Mucosa of descending colon (tissue), 3 donors: Measurements from ENCODE around the gene ZER1. TPM values are rescaled to one million over a fixed set of nuclear protein-coding genes. Genes with fewer than 3 reads are reported as not detected.

ENCODE experiments used
- ATAC-seq: fragments of 200-7000 bp; cut with Tn5 transposase; one replicate; pipeline ENCODE4 v1.9.1; 2020; ENCODE audit warnings: mild to moderate bottlenecking, moderate library complexity
- DNase-seq, 3 donors: peaks; one replicate each; pipeline ENCODE4 v3.0.0-alpha.2; 2020
- H3K36me3 ChIP-seq: fragments of 200-600 bp; one replicate; pipeline ENCODE4 v1.8.0; 2021; ENCODE audit warnings: low read depth, mild to moderate bottlenecking
- H3K4me1 ChIP-seq: fragments of 200-600 bp; one replicate; pipeline ENCODE4 v1.8.0; 2021; ENCODE audit warnings: low read depth, mild to moderate bottlenecking
- H3K4me3 ChIP-seq: fragments of 200-600 bp; one replicate; pipeline ENCODE4 v1.8.0; 2021; ENCODE audit warnings: mild to moderate bottlenecking
- H3K9me3 ChIP-seq: fragments of 200-600 bp; one replicate; pipeline ENCODE4 v1.8.0; 2021; ENCODE audit warnings: mild to moderate bottlenecking
- intact Hi-C, 2 donors: fragments of 100-400 bp; cut with DNase I in 1 of 2; cut with micrococcal nuclease in 1 of 2; formaldehyde crosslinking; loops; one replicate each; pipeline versions ENCODE4 v1.11.0 to v1.11.1; 2022; cut with DNase I, micrococcal nuclease
- total RNA-seq, 3 donors: library from RNA; stranded (reverse); fragmentation: NEBNext Ultra II Directional in 2 of 3; extraction: Animal tissue kit (Norgen Biotek cat#: 25700) in 2 of 3; gene quantifications; one replicate each; pipeline versions ENCODE4 v1.2.1 to v1.2.4, GENCODE V29; 2021 to 2023
- TF ChIP-seq, protein P1 (sequence below): fragments of 200-600 bp; IDR thresholded peaks from one replicate; pipeline ENCODE4 v1.8.0; 2022; ENCODE audit warnings: antibody characterized with exemption, mild to moderate bottlenecking
- donor health status: DM: no; HTN: no; CAD: no; lungs with moderate emphysema.
- donor health status: DM: no; HTN: no; CAD: no.
- donor health status: DM: no; HTN: yes; CAD: no.

ZER1 gene
- total RNA-seq, 3 donors from 2014 or later: 54.7 to 71.3 (median 68.8) TPM

GRCh38 chr9:128718047-128718446 is 53.7 kb downstream of the ZER1 start:
- Histone ChIP-seq H3K36me3 (no peaks in the 10 kb centered on the region), H3K9me3 (no peaks in the 10 kb centered on the region), H3K4me3 (no peak overlapping the region), H3K4me1 (peaks cover 7% of the 10 kb centered on the region)
- intact Hi-C loops: no loop called here
- TF ChIP-seq, protein P1, sequence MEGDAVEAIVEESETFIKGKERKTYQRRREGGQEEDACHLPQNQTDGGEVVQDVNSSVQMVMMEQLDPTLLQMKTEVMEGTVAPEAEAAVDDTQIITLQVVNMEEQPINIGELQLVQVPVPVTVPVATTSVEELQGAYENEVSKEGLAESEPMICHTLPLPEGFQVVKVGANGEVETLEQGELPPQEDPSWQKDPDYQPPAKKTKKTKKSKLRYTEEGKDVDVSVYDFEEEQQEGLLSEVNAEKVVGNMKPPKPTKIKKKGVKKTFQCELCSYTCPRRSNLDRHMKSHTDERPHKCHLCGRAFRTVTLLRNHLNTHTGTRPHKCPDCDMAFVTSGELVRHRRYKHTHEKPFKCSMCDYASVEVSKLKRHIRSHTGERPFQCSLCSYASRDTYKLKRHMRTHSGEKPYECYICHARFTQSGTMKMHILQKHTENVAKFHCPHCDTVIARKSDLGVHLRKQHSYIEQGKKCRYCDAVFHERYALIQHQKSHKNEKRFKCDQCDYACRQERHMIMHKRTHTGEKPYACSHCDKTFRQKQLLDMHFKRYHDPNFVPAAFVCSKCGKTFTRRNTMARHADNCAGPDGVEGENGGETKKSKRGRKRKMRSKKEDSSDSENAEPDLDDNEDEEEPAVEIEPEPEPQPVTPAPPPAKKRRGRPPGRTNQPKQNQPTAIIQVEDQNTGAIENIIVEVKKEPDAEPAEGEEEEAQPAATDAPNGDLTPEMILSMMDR: no peak
- DNase-seq: peak in 1 of 3 donors; percentile 26
- ATAC-seq: no peak

DNA sequence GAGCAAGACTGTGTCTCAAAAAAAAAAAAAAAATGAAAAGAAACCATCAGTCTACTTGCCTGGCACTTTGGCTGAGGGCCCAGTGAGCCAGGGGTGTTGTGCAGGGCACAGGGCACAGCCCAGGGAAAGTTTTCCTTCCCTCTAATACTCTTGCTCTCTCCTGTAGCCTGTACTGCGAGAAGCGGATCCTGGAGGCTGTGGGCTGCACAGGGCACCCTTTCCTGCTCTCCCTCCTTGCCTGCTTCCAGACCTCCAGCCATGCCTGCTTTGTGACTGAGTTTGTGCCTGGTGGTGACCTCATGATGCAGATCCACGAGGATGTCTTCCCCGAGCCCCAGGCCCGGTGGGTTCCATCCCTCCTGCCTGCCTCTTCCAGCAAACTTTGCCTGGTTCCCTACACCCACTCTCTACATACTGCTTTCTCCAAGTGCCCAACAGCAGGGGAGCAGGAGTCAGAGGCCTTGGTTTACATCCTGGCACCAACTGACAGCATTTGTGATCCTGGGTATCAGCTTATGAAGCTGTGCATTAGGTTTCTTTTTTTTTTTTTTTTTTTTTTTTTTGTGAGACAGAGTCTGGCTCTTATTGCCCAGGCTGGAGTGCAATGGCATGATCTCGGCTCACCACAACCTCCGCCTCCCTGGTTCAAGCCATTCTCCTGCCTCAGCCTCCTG is 55.0 kb downstream of the ZER1 start:
- Histone ChIP-seq H3K4me1 (peaks cover 7% of the 10 kb centered on the region), H3K36me3 (no peaks in the 10 kb centered on the region), H3K9me3 (no peaks in the 10 kb centered on the region), H3K4me3 (no peak overlapping the region)
- intact Hi-C loops: no loop called here
- TF ChIP-seq, protein P1: no peak
- peak in 2 of 3 donors; percentile 47 to 53 for DNase-seq
- ATAC-seq: no peak

DNA sequence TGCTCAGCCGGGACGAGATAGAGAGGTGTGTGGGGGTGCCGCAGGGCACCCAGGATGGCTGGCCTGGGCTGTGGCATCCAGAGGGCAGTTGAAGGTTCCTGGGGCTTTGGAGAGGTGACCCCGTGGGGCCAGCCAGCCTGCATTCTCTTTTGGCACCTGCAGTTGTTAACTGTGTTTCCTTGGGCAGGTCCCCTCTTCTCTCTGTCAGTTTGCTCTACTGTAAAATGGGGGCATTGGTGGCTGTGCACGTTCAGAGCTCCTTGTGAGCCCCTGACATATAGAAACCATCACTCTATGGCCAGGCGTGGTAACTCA is 56.3 kb downstream of the ZER1 start:
- H3K4me1 ChIP-seq: peaks cover 7% of the 10 kb centered on the region
- TF ChIP-seq, protein P1: no peak
- DNase-seq (peak in 1 of 3 donors; percentile 16), ATAC-seq (no peak)
- H3K9me3 ChIP-seq: no peaks in the 10 kb centered on the region
- intact Hi-C loops: no loop called here
- no peak overlapping the region for H3K4me3 ChIP-seq
- H3K36me3 ChIP-seq: no peaks in the 10 kb centered on the region

DNA sequence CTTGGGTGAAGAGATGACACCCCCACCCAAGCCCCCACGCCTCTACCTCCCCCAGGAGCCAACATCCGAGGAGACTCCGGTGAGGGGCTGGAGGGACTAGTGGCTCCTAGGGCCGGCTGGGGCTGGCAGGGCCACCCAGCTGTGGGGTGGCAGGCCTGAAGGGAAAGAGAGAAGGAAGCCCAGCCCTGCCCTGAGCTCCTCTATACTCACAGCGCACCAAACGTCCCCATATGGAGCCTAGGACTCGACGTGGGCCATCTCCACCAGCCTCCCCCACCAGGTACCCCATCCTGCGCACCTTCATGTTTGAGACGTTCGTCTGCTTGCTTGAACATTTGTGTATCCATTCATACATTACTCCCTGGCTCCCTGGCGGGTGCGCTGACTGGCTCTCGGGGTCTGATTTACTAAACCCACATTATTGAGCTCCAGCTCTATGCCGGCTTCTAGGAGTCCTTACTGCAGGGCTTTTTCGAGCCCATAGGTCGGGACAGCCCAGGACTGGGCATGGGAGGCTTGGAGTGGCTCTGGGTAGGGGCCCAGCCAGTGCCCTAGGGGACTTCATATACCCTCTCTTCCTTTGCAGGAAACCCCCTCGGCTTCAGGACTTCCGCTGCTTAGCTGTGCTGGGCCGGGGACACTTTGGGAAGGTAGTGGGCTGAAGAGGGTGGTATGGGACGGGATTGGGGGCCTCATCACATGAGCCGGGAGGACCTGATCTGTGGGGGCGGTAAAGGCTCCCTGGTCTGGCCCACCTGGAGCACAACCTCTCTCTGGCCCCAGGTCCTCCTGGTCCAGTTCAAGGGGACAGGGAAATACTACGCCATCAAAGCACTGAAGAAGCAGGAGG is 56.9 kb downstream of the ZER1 start:
- no peak overlapping the region for H3K4me3 ChIP-seq
- H3K4me1 ChIP-seq: peaks cover 6% of the 10 kb centered on the region
- TF ChIP-seq, protein P1: no peak
- no peaks in the 10 kb centered on the region for H3K9me3 ChIP-seq
- H3K36me3 ChIP-seq: no peaks in the 10 kb centered on the region
- ATAC-seq: no peak
- peak in 2 of 3 donors; percentile 19 to 20 for DNase-seq
- intact Hi-C loops: no loop called here

GRCh38 chr9:128713941-128714573 is 57.7 kb downstream of the ZER1 start:
- no peaks in the 10 kb centered on the region for H3K4me1 ChIP-seq
- peak in 1 of 3 donors; percentile 8 for DNase-seq
- intact Hi-C loops: no loop called here
- no peaks in the 10 kb centered on the region for H3K36me3 ChIP-seq
- no peak overlapping the region for H3K4me3 ChIP-seq
- H3K9me3 ChIP-seq: no peaks in the 10 kb centered on the region
- ATAC-seq: no peak
- TF ChIP-seq, protein P1: no peak
